ENCODE data around the gene TMEM30A. TPM values are rescaled to one million over a fixed set of nuclear protein-coding genes. Genes with fewer than 3 reads are reported as not detected.
A peak's percentile ranks its signal among the peaks of the same experiment; 100 is the strongest.

Gene TMEM30A
- total and polyA plus RNA-seq, 2 of the 13 experiments (the other 11 are each of a cell fraction or from before 2014, with no cell fraction given) = 17.6 to 54.4 TPM

- TF ChIP-seq ZNF512B (CRISPR knock-in tag; IDR thresholded peaks at IDR 0.05; ENCODE audit: borderline replicate concordance) (0 out of 2 replicates have a peak, but pooled peaks have one; percentile 12), TAF15 (IDR thresholded peaks at IDR 0.05; ENCODE audit: low read depth, low read length, poor library complexity, severe bottlenecking) (no peak), SAP130 (CRISPR knock-in tag; IDR thresholded peaks at IDR 0.05; ENCODE audit: low read depth) (peak; percentile 94), SMARCE1 (IDR thresholded peaks at IDR 0.05; ENCODE audit: borderline replicate concordance) (no peak), ZNF7 (CRISPR knock-in tag; IDR thresholded peaks at IDR 0.05) (no peak), TFE3 (CRISPR knock-in tag; IDR thresholded peaks at IDR 0.05) (peak; percentile 58), SNAI1 (CRISPR knock-in tag; IDR thresholded peaks at IDR 0.05; ENCODE audit: borderline replicate concordance) (no peak), ZSCAN30 (CRISPR knock-in tag; IDR thresholded peaks at IDR 0.05) (no peak), ZNF644 (CRISPR knock-in tag; IDR thresholded peaks at IDR 0.05; ENCODE audit: low read depth) (no peak), STAT6 (CRISPR knock-in tag; IDR thresholded peaks at IDR 0.05; ENCODE audit: borderline replicate concordance) (no peak; the same call in 1 of the 2 replicates), PITX1 (CRISPR knock-in tag; IDR thresholded peaks at IDR 0.05) (peak; percentile 75), ZNF17 (CRISPR knock-in tag; IDR thresholded peaks at IDR 0.05) (no peak), ZNF138 (CRISPR knock-in tag; IDR thresholded peaks at IDR 0.05; ENCODE audit: low read depth) (no peak), SP140L (CRISPR knock-in tag; IDR thresholded peaks at IDR 0.05; ENCODE audit: borderline replicate concordance) (no peak), ZNF281 (CRISPR knock-in tag; IDR thresholded peaks at IDR 0.05; ENCODE audit: borderline replicate concordance) (peak; percentile 18; the same call in 1 of the 2 replicates), ATF3 (CRISPR knock-in tag; IDR thresholded peaks at IDR 0.05) (0 out of 2 replicates have a peak, but pooled peaks have one; percentile 33), ZNF24 (IDR thresholded peaks at IDR 0.05) (no peak), CBX5 (CRISPR knock-in tag; IDR thresholded peaks at IDR 0.05; ENCODE audit: borderline replicate concordance) (peak; percentile 83; the same call in 1 of the 2 replicates), TBX3 (IDR thresholded peaks at IDR 0.05; ENCODE audit: borderline replicate concordance) (peak; percentile 28; the same call in 1 of the 2 replicates), PHF5A (CRISPR knock-in tag; IDR thresholded peaks at IDR 0.05; ENCODE audit: low read depth, unreplicated experiment) (no peak)
Observed at GRCh38 chr6:75284632-75285282, at the start of gene TMEM30A (continued).

Measured in HepG2 (cell line).